Type B pancreatic cell (in vitro differentiated cells): ENCODE results near the gene SDSL. TPM values are rescaled to one million over a fixed set of nuclear protein-coding genes. Genes with fewer than 3 reads are reported as not detected.

ENCODE experiments used
- DNase-seq: peaks from one replicate; pipeline ENCODE4 v3.0.0; 2021; ENCODE audit warnings: mixed read lengths; ENCODE audit not compliant: unreplicated experiment; ENCODE audit errors: extremely low spot score
- H3K27ac Mint-ChIP-seq: 2 replicates; pipeline ENCODE4 v1.8.0; 2021; ENCODE audit warnings: mild to moderate bottlenecking, mixed read lengths
- H3K27me3 Mint-ChIP-seq: 2 replicates; pipeline ENCODE4 v1.8.0; 2021; ENCODE audit warnings: mixed read lengths
- H3K36me3 Mint-ChIP-seq: 2 replicates; pipeline ENCODE4 v1.8.0; 2021; ENCODE audit warnings: mixed read lengths
- H3K4me1 Mint-ChIP-seq: one replicate; pipeline ENCODE4 v1.8.0; 2021; ENCODE audit warnings: mixed read lengths; ENCODE audit not compliant: unreplicated experiment
- H3K4me3 Mint-ChIP-seq: 2 replicates; pipeline ENCODE4 v1.8.0; 2021; ENCODE audit warnings: mild to moderate bottlenecking, mixed read lengths
- H3K9me3 Mint-ChIP-seq: 2 replicates; pipeline ENCODE4 v1.8.0; 2021; ENCODE audit warnings: mixed read lengths
- CTCF ChIP-seq: fragments of 200-600 bp; sonication (generic); conservative IDR thresholded peaks from 2 replicates; pipeline ENCODE4 v1.5.0; 2021; ENCODE audit warnings: antibody characterized with exemption, mild to moderate bottlenecking
- total RNA-seq: library from RNA; stranded (reverse); gene quantifications from 2 replicates; pipeline ENCODE4 v1.2.1, GENCODE V29; 2021; ENCODE audit warnings: low replicate concordance

SDSL gene
- total RNA-seq, 1 donor from 2014 or later: 4.5 TPM

- no peak for DNase-seq
- no peaks in the 10 kb centered on the region for H3K4me1 Mint-ChIP-seq
- H3K27ac Mint-ChIP-seq: no peak overlapping the region
- TF ChIP-seq CTCF: no peak
- no peaks in the 10 kb centered on the region for H3K36me3 Mint-ChIP-seq
- no peaks in the 10 kb centered on the region for H3K9me3 Mint-ChIP-seq
- H3K4me3 Mint-ChIP-seq: no peak overlapping the region
- H3K27me3 Mint-ChIP-seq: peaks cover 7% of the 10 kb centered on the region
These were observed 14.1 kb upstream of the SDSL start for GRCh38 chr12:113407931-113408600.

- no peak for TF ChIP-seq CTCF
- Mint-ChIP-seq H3K27ac (no peak overlapping the region), H3K4me1 (no peaks in the 10 kb centered on the region), H3K36me3 (no peaks in the 10 kb centered on the region), H3K9me3 (no peaks in the 10 kb centered on the region), H3K27me3 (peaks cover 7% of the 10 kb centered on the region), H3K4me3 (no peak overlapping the region)
- no peak for DNase-seq
These were observed 13.4 kb upstream of the SDSL start for GRCh38 chr12:113408756-113409298.

- no peak for TF ChIP-seq CTCF
- H3K4me3 Mint-ChIP-seq: no peak overlapping the region
- DNase-seq: no peak
- H3K9me3 Mint-ChIP-seq: no peaks in the 10 kb centered on the region
- H3K27ac Mint-ChIP-seq: no peak overlapping the region
- no peaks in the 10 kb centered on the region for H3K36me3 Mint-ChIP-seq
- peaks cover 7% of the 10 kb centered on the region for H3K27me3 Mint-ChIP-seq
- no peaks in the 10 kb centered on the region for H3K4me1 Mint-ChIP-seq
These were observed 12.6 kb upstream of the SDSL start for GRCh38 chr12:113409462-113410124.

- Mint-ChIP-seq H3K27me3 (peaks cover 4% of the 10 kb centered on the region), H3K4me1 (peaks cover 5% of the 10 kb centered on the region), H3K27ac (no peak overlapping the region), H3K9me3 (no peaks in the 10 kb centered on the region), H3K36me3 (no peaks in the 10 kb centered on the region), H3K4me3 (no peak overlapping the region)
- DNase-seq: no peak
- TF ChIP-seq CTCF: no peak
These were observed 8.7 kb upstream of the SDSL start for GRCh38 chr12:113413488-113413939.

- DNase-seq: no peak
These were observed 7.6 kb upstream of the SDSL start for GRCh38 chr12:113414519-113415038.

More at GRCh38 chr12:113414519-113415038, 7.6 kb upstream of the SDSL start:
- Mint-ChIP-seq H3K4me1 (peaks cover 13% of the 10 kb centered on the region), H3K4me3 (no peak overlapping the region), H3K36me3 (no peaks in the 10 kb centered on the region), H3K27ac (no peak overlapping the region), H3K27me3 (peaks cover 4% of the 10 kb centered on the region), H3K9me3 (no peaks in the 10 kb centered on the region)
- TF ChIP-seq CTCF: no peak
